KMS-11 (cell line): ENCODE measurements around the gene CASP10.

ENCODE experiments used
- H2AFZ ChIP-seq: fragments of 200-600 bp; sonication (generic); 2 replicates; pipeline ENCODE4 v1.6.1; 2016; ENCODE audit warnings: antibody characterized with exemption, mixed run types, low read depth
- H3K27ac ChIP-seq: fragments of 200-600 bp; sonication (generic); 2 replicates; pipeline ENCODE4 v1.6.1; 2016; ENCODE audit warnings: mild to moderate bottlenecking, mixed run types
- H3K27me3 ChIP-seq: fragments of 200-600 bp; sonication (generic); 2 replicates; pipeline ENCODE4 v1.6.1; 2017; ENCODE audit warnings: mild to moderate bottlenecking, low read depth, mixed run types, moderate library complexity; ENCODE audit not compliant: insufficient read depth
- H3K36me3 ChIP-seq: fragments of 200-600 bp; sonication (generic); 2 replicates; pipeline ENCODE4 v1.6.1; 2017; ENCODE audit warnings: mild to moderate bottlenecking, mixed run types; ENCODE audit not compliant: insufficient read depth
- H3K4me1 ChIP-seq: fragments of 200-600 bp; sonication (generic); 2 replicates; pipeline ENCODE4 v1.6.1; 2016; ENCODE audit warnings: mild to moderate bottlenecking, low read depth, mixed run types; ENCODE audit not compliant: poor library complexity, severe bottlenecking
- H3K4me2 ChIP-seq: fragments of 200-600 bp; sonication (generic); 2 replicates; pipeline ENCODE4 v1.7.0; 2016; ENCODE audit warnings: mild to moderate bottlenecking, mixed run types
- H3K4me3 ChIP-seq: fragments of 200-600 bp; sonication (generic); IDR thresholded peaks from 2 replicates; pipeline ENCODE4 v1.6.1; 2017; ENCODE audit warnings: low read depth, low read length, mixed read lengths; ENCODE audit not compliant: insufficient read depth
- H3K79me2 ChIP-seq: fragments of 200-600 bp; sonication (generic); 2 replicates; pipeline ENCODE4 v1.6.1; 2016; ENCODE audit warnings: low read depth, mixed run types; ENCODE audit not compliant: insufficient read depth
- H3K9ac ChIP-seq: fragments of 200-600 bp; sonication (generic); 2 replicates; pipeline ENCODE4 v1.6.1; 2016; ENCODE audit warnings: mild to moderate bottlenecking, mixed run types
- H4K20me1 ChIP-seq: fragments of 200-600 bp; sonication (generic); 2 replicates; pipeline ENCODE4 v1.6.1; 2016; ENCODE audit warnings: mild to moderate bottlenecking, mixed run types; ENCODE audit not compliant: insufficient read depth
- CTCF ChIP-seq: fragments of 200-600 bp; sonication (generic); conservative IDR thresholded peaks from 2 replicates; pipeline ENCODE4 v1.6.1; 2017; ENCODE audit warnings: low read depth, mild to moderate bottlenecking, antibody characterized with exemption, low read length, moderate library complexity, mixed read lengths

Gene CASP10

GRCh38 chr2:201182650-201183364 is at the start of gene CASP10:
Gene CASP10, plus strand, starts transcription at chr2:201183141. Its CDS starts 2,637 bp downstream, at chr2:201185778.
- Histone ChIP-seq H4K20me1 (no peaks in the 10 kb centered on the region), H3K4me1 (peaks cover 36% of the 10 kb centered on the region), H3K36me3 (no peaks in the 10 kb centered on the region), H3K27me3 (no peaks in the 10 kb centered on the region), H3K9ac (peak within 1 kb of the TSS; percentile 75), H2AFZ (peak within 1 kb of the TSS; percentile 94), H3K4me2 (peak within 1 kb of the TSS; percentile 79), H3K4me3 (peak within 1 kb of the TSS; percentile 41), H3K27ac (peak within 1 kb of the TSS; percentile 74), H3K79me2 (peaks cover 49% of the 10 kb centered on the region)
- peak; percentile 70 for TF ChIP-seq CTCF

GRCh38 chr2:201135386-201135785 is 47.6 kb upstream of the CASP10 start:
- no peak overlapping the region for H2AFZ ChIP-seq
- H3K27me3 ChIP-seq: no peaks in the 10 kb centered on the region
- no peak overlapping the region for H3K4me3 ChIP-seq
- H3K79me2 ChIP-seq: peaks cover 43% of the 10 kb centered on the region
- H3K4me1 ChIP-seq: peaks cover 31% of the 10 kb centered on the region
- H3K27ac ChIP-seq: no peak overlapping the region
- no peak overlapping the region for H3K4me2 ChIP-seq
- TF ChIP-seq CTCF: no peak
- no peaks in the 10 kb centered on the region for H4K20me1 ChIP-seq
- peaks cover 17% of the 10 kb centered on the region; the same call in 1 of the 2 replicates for H3K36me3 ChIP-seq
- no peak overlapping the region for H3K9ac ChIP-seq

GRCh38 chr2:201136889-201137321 is 46.0 kb upstream of the CASP10 start:
- Histone ChIP-seq H3K4me3 (no peak overlapping the region), H3K9ac (no peak overlapping the region), H3K4me2 (no peak overlapping the region), H2AFZ (no peak overlapping the region), H3K27me3 (no peaks in the 10 kb centered on the region), H3K79me2 (peaks cover 28% of the 10 kb centered on the region), H3K36me3 (peaks cover 17% of the 10 kb centered on the region; the same call in 1 of the 2 replicates), H3K4me1 (peaks cover 16% of the 10 kb centered on the region), H4K20me1 (no peaks in the 10 kb centered on the region), H3K27ac (no peak overlapping the region)
- TF ChIP-seq CTCF: no peak

- Histone ChIP-seq H3K79me2 (peaks cover 22% of the 10 kb centered on the region; the same call in 1 of the 2 replicates), H3K4me1 (peaks cover 7% of the 10 kb centered on the region), H3K4me2 (no peak overlapping the region), H3K9ac (no peak overlapping the region), H4K20me1 (no peaks in the 10 kb centered on the region), H3K36me3 (peaks cover 17% of the 10 kb centered on the region; the same call in 1 of the 2 replicates), H3K27me3 (no peaks in the 10 kb centered on the region), H3K4me3 (no peak overlapping the region), H2AFZ (no peak overlapping the region), H3K27ac (no peak overlapping the region)
- TF ChIP-seq CTCF: no peak
Measured at GRCh38 chr2:201137505-201138400, 45.2 kb upstream of the CASP10 start.
